Measurements from ENCODE around the gene HS6ST3. TPM values are rescaled to one million over a fixed set of nuclear protein-coding genes. Genes with fewer than 3 reads are reported as not detected.

The HS6ST3 gene
- total and polyA plus RNA-seq, 2 donors (not counting 3 experiments of a cell fraction or from before 2014, with no cell fraction given), result 0.03 to 0.15 TPM

GRCh38 chr13:96214824-96215445 is 125.0 kb downstream of the HS6ST3 start:
- no TSS peak for BruUV-seq (replicated peaks)
- TF ChIP-seq POLR2A (IDR thresholded peaks at IDR 0.05; ENCODE audit: low read depth, low read length), result no peak
- TF ChIP-seq MAX (IDR thresholded peaks at IDR 0.05; ENCODE audit: insufficient read depth, insufficient read length), result no peak
- TF ChIP-seq POLR2AphosphoS5 (IDR thresholded peaks at IDR 0.05; ENCODE audit: insufficient read depth, low read depth, low read length), result no peak
- no peak for TF ChIP-seq CTCF (IDR thresholded peaks at IDR 0.05; ENCODE audit: extremely low read depth in 1 of 2, insufficient read depth in 1 of 2, low read depth in 1 of 2, low read length in 2 of 2)
- TF ChIP-seq MYC (IDR thresholded peaks at IDR 0.05; ENCODE audit: low read depth, low read length), result no peak
- no peak for TF ChIP-seq EZH2 (IDR thresholded peaks at IDR 0.05; ENCODE audit: borderline replicate concordance, low read depth, low read length, severe bottlenecking)
- TF ChIP-seq GATA2 (IDR thresholded peaks at IDR 0.05; ENCODE audit: insufficient read depth, insufficient read length, low read depth, low read length), result no peak
- no peak for TF ChIP-seq FOS (IDR thresholded peaks at IDR 0.05; ENCODE audit: borderline replicate concordance, insufficient read depth, low read length)
- no peak for TF ChIP-seq JUN (IDR thresholded peaks at IDR 0.05; ENCODE audit: borderline replicate concordance, insufficient read depth, insufficient read length, low read depth)
- dilution Hi-C loops (cut with MboI; ENCODE audit: extremely low pct_ligation_motif_present, low sequenced_read_pairs) (no loop called here), intact Hi-C loops (cut with micrococcal nuclease) (no loop called here)
- no peaks in the 10 kb centered on the region for H4K20me1 ChIP-seq (replicated peaks; ENCODE audit: control insufficient read depth, extremely low read depth, insufficient read depth, low read length)
- H3K27me3 ChIP-seq (ENCODE audit: control insufficient read depth in 2 of 2, insufficient read depth in 2 of 2, low read length in 2 of 2), result no peaks in the 10 kb centered on the region
- POLR2A ChIA-PET, result no interaction called here
- no peaks in the 10 kb centered on the region for H3K36me3 ChIP-seq (ENCODE audit: control insufficient read depth in 2 of 2, extremely low read depth in 1 of 2, insufficient read depth in 2 of 2, low read length in 2 of 2)
- FAIRE-seq (no peak), DNase-seq (ENCODE audit: low read depth, low spot score) (no peak)
- no peaks in the 10 kb centered on the region for H3K4me1 ChIP-seq (ENCODE audit: control insufficient read depth, extremely low read depth, insufficient read depth, low read length)
- H3K4me3 ChIP-seq (replicated peaks in 1 of 3; ENCODE audit: insufficient read depth in 1 of 3, low read depth in 1 of 3, low read length in 3 of 3), result no peak overlapping the region
- H3K9ac ChIP-seq (replicated peaks; ENCODE audit: extremely low read depth, insufficient read depth, low read length), result no peak overlapping the region
- CTCF ChIA-PET, result interaction anchor here (1.6 to 2.0 kb wide), 2 partner anchors 11 to 14 kb away, joined by 6 to 9 read pairs; no protein-coding TSS in a partner anchor
- H3K9me3 ChIP-seq (replicated peaks; ENCODE audit: control insufficient read depth, insufficient read depth, low read length), result no peaks in the 10 kb centered on the region
- no peaks in the 10 kb centered on the region for H3K79me2 ChIP-seq (ENCODE audit: control insufficient read depth, insufficient read depth, low read length)
- no peak overlapping the region for H3K4me2 ChIP-seq (ENCODE audit: insufficient read depth, low read length)
- H2AFZ ChIP-seq (ENCODE audit: low read depth, low read length), result no peak overlapping the region
- no peak overlapping the region for H3K27ac ChIP-seq (ENCODE audit: insufficient read depth, low read depth, low read length)
- H3K9me1 ChIP-seq (replicated peaks; ENCODE audit: control insufficient read depth, extremely low read depth, insufficient read depth, low read length), result no peaks in the 10 kb centered on the region

Measured in endothelial cell of umbilical vein (primary cell).